ENCODE data around the gene ATP6V1B1.
A peak's percentile ranks its signal among the peaks of the same experiment; 100 is the strongest.

ATP6V1B1 gene

DNA sequence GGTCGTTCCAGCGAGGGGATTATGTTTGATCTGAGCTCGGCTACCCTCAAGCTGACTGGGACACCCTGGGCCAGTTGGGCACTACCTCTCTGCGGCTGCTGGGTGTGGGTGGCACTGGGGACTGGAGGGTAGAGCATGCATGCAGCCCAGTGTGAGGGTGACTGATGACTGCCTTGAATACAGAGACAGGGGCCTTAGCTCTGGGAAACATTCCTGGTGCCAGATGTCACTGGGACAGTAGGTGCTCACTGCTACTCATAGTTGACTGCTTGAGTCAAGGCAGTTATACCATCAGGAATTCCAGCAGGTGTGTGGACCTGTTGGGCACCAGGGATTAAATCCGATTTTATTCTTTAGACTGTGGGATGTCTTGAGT, 33.6 kb upstream of the ATP6V1B1 start:
- no peak for DNase-seq

- DNase-seq, result no peak
Observed at GRCh38 chr2:70902579-70902978, 33.1 kb upstream of the ATP6V1B1 start.

DNA sequence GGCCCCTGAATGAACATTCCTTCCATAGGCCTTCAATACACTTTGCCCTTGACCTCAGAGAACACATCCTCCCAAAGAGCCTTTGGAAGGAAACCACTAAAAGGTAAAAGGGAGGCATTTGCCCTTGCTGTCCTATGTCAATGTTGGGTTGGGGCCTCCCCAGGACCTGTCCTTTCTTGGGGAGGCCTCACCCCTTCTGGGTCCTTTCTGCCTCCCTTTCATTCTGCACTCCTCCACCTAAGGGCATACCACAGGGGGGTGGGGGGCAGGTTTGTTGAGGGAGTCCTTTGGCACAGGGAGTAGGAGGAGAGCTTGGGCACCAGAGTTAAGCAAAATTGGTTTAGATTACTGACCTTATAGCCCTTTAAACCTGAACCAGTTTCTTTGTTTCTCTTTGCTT, 32.5 kb upstream of the ATP6V1B1 start:
- no peak for DNase-seq

GRCh38 chr2:70903641-70904340, 31.9 kb upstream of the ATP6V1B1 start:
- no peak for DNase-seq

GRCh38 chr2:70904371-70905216, 31.1 kb upstream of the ATP6V1B1 start:
- DNase-seq, result no peak

- DNase-seq, result no peak
Observed at GRCh38 chr2:70905443-70906421, 30.0 kb upstream of the ATP6V1B1 start.

DNA sequence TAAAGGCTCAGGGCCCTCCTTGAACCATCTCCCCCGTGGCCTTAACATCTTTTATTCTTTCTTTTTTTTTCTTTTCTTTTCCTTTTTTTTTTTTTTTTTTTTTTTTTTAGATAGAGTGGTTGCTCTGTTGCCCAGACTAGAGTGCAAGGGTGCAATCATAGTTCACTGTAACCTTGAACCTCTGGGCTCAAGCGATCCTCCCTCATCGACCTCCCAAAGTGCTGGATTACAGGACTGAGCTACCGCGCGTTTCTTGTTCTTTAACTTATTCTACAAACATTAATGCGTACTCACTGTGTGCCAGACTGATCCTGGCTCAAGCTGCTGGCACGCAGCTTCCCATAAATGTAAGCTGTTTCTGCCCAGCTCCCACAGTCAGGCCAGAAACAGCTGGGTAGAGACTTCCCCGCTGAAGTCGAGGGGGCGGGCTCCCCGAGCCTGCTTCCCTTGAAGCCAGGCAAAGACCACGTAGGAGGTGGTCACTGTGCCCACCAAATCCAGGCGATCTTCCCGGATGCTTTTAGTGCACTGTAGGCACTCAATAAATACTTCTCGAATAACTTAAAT, 29.2 kb upstream of the ATP6V1B1 start:
- DNase-seq, result no peak

DNA sequence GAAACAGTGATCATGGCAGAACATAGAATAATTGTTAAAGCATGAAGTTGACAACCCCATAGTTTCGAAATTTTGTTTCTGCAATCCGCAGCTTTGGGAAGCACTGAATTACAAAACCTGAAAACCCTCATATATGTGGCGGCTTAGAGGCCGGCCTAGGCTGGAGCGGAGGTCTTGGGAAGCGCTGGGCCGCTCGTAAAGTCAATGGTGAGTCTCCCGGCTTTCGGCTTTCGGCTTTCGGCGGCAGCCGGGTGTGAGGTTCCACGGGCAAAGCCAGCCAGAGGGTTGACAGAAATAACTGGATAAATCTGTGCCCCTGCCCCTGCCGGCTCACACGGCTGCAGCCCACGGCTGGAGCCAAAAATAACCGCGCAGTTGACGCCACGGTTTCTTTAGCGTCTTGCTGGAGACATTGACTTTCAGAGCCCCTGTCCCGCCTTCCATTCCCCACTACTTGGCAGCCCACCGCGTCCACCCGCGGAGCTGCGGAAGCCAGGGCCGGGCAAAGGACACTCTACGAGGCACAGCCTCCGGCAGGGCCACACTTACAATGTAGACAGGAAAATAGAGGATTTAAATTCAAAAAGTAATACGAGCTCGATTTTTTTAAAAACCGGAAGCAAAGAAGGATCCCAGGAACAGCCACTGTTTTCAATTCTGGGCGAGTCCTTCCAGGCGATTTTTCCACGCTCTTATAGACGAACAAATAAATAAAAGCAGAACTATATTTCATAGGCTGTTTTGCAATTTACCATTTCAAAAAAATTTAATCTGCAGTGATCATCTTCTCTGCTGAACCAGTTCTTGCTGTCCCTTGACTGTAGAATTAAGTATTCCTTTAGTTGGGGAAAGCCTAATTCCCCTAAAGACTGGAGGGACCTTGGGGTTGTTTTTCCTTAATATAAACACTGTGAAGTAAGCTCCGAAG, 28.3 kb upstream of the ATP6V1B1 start:
- DNase-seq, result no peak

DNA sequence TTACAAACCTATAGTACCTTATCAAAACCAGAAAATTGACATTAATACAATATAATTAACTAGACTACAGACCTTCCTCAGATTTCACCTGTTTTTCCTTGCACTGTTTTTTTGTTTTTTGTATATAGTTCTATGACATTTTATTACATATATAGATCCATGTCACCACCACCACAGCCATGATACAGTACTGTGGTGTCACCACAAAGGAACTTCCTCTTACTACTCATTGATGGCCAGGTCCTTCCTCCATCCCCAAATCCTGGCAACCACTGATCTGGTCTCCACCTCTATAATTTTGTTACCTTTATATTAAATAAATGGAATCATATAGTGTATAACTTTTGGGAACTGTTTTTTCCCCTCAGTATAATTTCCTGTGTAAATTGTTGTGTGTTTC, 19.4 kb upstream of the ATP6V1B1 start:
- DNase-seq, result no peak

- DNase-seq, result no peak
Observed at GRCh38 chr2:70918016-70918415, 17.7 kb upstream of the ATP6V1B1 start.

- DNase-seq, result peak; percentile 65
Observed at GRCh38 chr2:70919672-70920366, 15.9 kb upstream of the ATP6V1B1 start.

DNA sequence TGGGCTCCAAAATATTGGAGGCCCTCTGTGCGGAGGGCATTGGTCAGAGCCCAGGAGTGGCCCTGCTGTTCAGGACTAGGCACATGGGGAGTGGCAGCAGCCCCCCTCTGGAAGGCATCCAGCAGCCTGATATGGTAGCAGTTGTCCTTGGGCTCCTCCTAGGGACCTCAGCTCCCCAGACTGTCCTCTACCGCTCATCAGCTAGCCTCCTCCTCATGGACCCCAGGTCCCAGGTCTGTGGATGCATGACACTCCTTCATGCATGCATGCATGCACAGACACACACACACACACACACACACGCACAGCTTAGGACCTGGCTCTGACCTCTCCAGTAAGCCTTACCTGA, 15.4 kb upstream of the ATP6V1B1 start:
- no peak for DNase-seq

DNA sequence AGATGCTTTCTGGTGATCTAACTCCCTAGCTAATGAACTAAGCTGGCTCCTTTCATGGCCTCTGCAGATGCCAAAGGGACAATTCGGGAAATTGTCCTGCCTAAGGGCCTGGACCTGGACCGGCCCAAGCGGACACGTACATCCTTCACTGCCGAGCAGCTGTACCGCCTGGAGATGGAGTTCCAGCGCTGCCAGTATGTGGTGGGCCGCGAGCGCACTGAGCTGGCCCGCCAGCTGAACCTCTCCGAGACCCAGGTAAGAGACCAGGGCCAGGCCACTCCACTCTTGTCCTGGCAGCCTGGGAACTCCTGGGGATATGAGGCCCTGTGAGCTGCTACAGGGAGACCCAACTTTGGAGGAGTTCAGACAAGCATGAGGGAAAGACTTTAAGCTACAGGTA, 14.7 kb upstream of the ATP6V1B1 start:
- no peak for DNase-seq

- peak; percentile 3 for DNase-seq
Observed at GRCh38 chr2:70921839-70922234, 13.9 kb upstream of the ATP6V1B1 start.

- peak; percentile 52 for DNase-seq
Observed at GRCh38 chr2:70922235-70923234, 13.2 kb upstream of the ATP6V1B1 start.

DNA sequence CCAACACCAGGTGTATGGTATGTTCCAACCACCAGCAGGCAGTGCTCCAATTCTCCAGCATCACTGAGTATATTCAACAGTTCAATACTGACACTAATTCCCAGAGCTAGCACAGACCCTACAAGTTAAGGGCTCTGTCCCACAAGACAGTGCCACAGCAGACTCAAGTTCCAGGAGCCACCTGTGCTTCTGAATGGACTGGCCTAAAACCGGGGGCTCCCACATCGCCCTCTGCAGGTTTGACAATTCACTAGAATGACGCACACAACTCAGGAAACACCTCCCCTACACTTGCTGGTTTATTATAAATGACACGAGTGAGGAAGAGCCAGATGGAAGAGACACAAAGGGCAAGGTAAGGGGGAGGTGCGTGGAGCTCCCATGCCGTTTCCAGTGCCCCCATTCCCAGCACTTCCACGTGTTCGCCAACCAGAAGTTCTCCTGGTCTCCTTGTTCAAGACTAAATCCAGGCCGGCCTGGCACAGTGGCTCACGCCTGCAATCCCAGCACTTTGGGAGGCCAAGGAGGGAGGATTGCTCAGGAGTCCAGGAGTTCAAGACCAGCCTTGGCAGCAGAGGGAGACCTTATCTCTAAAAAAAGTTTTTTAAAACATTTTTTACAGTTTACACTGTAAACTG, 12.2 kb upstream of the ATP6V1B1 start:
- peak; percentile 18 for DNase-seq

- DNase-seq, result no peak
Observed at GRCh38 chr2:70926042-70926441, 9.7 kb upstream of the ATP6V1B1 start.

DNA sequence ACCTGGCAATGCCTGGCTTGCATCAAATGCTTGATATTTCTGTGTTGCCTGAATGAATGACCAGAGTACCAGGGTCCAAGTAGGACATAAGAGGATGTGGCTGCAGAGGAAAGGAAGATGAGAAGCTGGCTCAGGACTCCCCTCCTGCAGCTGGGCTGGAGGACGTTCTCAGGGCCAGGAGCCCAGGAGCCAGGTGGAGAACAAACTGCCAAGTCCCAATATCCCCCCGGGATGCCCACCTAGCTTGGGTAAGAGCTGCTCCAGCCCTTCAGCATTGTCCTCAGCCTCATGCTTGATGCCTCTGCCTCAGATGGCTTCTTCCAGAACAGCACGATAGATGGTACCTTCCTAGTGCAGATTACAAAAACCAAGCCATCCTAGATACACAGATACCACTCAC, 8.6 kb upstream of the ATP6V1B1 start:
- DNase-seq, result no peak

- DNase-seq, result no peak
Observed at GRCh38 chr2:70927641-70928040, 8.1 kb upstream of the ATP6V1B1 start.
